SK-N-SH (cell line): ENCODE results near the gene LPIN1. TPM values are rescaled to one million over a fixed set of nuclear protein-coding genes. Genes with fewer than 3 reads are reported as not detected.

ENCODE experiments used
- CTCF ChIA-PET: fragments of 300-600, 350-600 bp; formaldehyde crosslinking; extraction: SDS; loops from one replicate; lab custom pipeline; 2021; lab: Yijun Ruan, JAX
- POLR2A ChIA-PET: fragments of 350-600 bp; sonication (Branson Sonifier 250); formaldehyde crosslinking; extraction: SDS; loops from one replicate; lab custom pipeline; 2020; ENCODE audit warnings: antibody characterized with exemption, inconsistent platforms; lab: Yijun Ruan, JAX
- DNase-seq: peaks from one replicate; pipeline ENCODE4 v3.0.0; 2012
- H2AFZ ChIP-seq: fragments of 200-600 bp; sonication (generic); 2 replicates; pipeline ENCODE4 v1.8.1; 2016; ENCODE audit warnings: antibody characterized with exemption, mild to moderate bottlenecking, low read depth
- H3F3A ChIP-seq: fragments of 200-600 bp; sonication (generic); replicated peaks from 2 replicates; pipeline ENCODE3; 2016; ENCODE audit warnings: antibody characterized with exemption, mild to moderate bottlenecking; ENCODE audit not compliant: insufficient read depth
- H3K27ac ChIP-seq, 2 experiments: fragments of 200-500 bp in 1 of 2; fragments of 200-600 bp in 1 of 2; sonication (Bioruptor generic) in 1 of 2; sonication (generic), shearing (Covaris generic) in 1 of 2; 2 replicates each; pipeline versions ENCODE4 v1.5.1 to v1.6.1; 2014 to 2016; ENCODE audit warnings: low read depth in 2 of 2, inconsistent platforms in 1 of 2, low read length in 1 of 2, mild to moderate bottlenecking in 1 of 2, mixed read lengths in 1 of 2
- H3K27me3 ChIP-seq: fragments of 200-600 bp; sonication (generic), shearing (Covaris generic); 2 replicates; pipeline ENCODE4 v1.6.1; 2016; ENCODE audit warnings: mixed run types; ENCODE audit not compliant: insufficient read depth
- H3K36me3 ChIP-seq, 2 experiments: fragments of 200-500 bp in 1 of 2; fragments of 200-600 bp in 1 of 2; sonication (Bioruptor generic) in 1 of 2; sonication (generic) in 1 of 2; replicated peaks in 1 of 2; 2 replicates each; pipeline versions ENCODE3 to v1.5.1; 2014 to 2016; ENCODE audit warnings: low read length in 1 of 2, mild to moderate bottlenecking in 1 of 2; ENCODE audit not compliant: insufficient read depth in 2 of 2, control insufficient read depth in 1 of 2
- H3K4me1 ChIP-seq, 2 experiments: fragments of 200-500 bp in 1 of 2; fragments of 200-600 bp in 1 of 2; sonication (Bioruptor generic) in 1 of 2; sonication (generic), shearing (Covaris generic) in 1 of 2; 2 replicates each; pipeline versions ENCODE4 v1.5.1 to v1.6.1; 2014 to 2016; ENCODE audit warnings: low read depth in 1 of 2, low read length in 1 of 2, mixed run types in 1 of 2; ENCODE audit not compliant: insufficient read depth in 2 of 2, control insufficient read depth in 1 of 2
- H3K4me2 ChIP-seq: fragments of 200-600 bp; sonication (generic), shearing (Covaris generic); 2 replicates; pipeline ENCODE4 v1.6.1; 2017; ENCODE audit warnings: mixed run types
- H3K4me3 ChIP-seq, 2 experiments: fragments of 200-500 bp in 1 of 2; fragments of 200-600 bp in 1 of 2; sonication (Bioruptor generic) in 1 of 2; sonication (generic), shearing (Covaris generic) in 1 of 2; 2 replicates each; pipeline versions ENCODE4 v1.5.1 to v1.8.1; 2014 to 2016; ENCODE audit warnings: low read depth in 2 of 2, inconsistent platforms in 1 of 2, low read length in 1 of 2, mild to moderate bottlenecking in 1 of 2, mixed read lengths in 1 of 2, moderate library complexity in 1 of 2
- H3K79me2 ChIP-seq: fragments of 200-600 bp; sonication (generic); 2 replicates; pipeline ENCODE4 v1.8.1; 2017; ENCODE audit warnings: mild to moderate bottlenecking; ENCODE audit not compliant: insufficient read depth
- H3K9ac ChIP-seq: fragments of 200-600 bp; sonication (generic); 2 replicates; pipeline ENCODE4 v1.6.1; 2017; ENCODE audit warnings: mixed run types
- H3K9me2 ChIP-seq: fragments of 200-600 bp; sonication (generic); 2 replicates; pipeline ENCODE4 v1.6.1; 2017; ENCODE audit warnings: mixed run types
- H3K9me3 ChIP-seq: fragments of 200-600 bp; sonication (generic); 2 replicates; pipeline ENCODE4 v1.6.1; 2017; ENCODE audit warnings: mixed run types, mild to moderate bottlenecking, moderate library complexity
- H4K20me1 ChIP-seq: fragments of 200-600 bp; sonication (generic); 2 replicates; pipeline ENCODE4 v1.6.1; 2017; ENCODE audit warnings: mild to moderate bottlenecking, mixed run types; ENCODE audit not compliant: insufficient read depth
- CTCF ChIP-seq: fragments of 200-600 bp; sonication (generic); IDR thresholded peaks from 2 replicates; pipeline ENCODE4 v1.6.1; 2017; ENCODE audit warnings: antibody characterized with exemption, mild to moderate bottlenecking, moderate library complexity
- ELF1 ChIP-seq: IDR thresholded peaks from 2 replicates; pipeline ENCODE4 v1.4.0; 2012
- GATA2 ChIP-seq: sonication (generic); formaldehyde crosslinking; IDR thresholded peaks from 2 replicates; pipeline ENCODE4 v1.5.0; 2020; ENCODE audit warnings: mild to moderate bottlenecking, missing genetic modification reagents
- IRF3 ChIP-seq: fragments of 150-350 bp; IDR thresholded peaks from 2 replicates; pipeline ENCODE4 v1.6.1; 2016; ENCODE audit warnings: mild to moderate bottlenecking, low read depth, low read length
- MAX ChIP-seq: IDR thresholded peaks from 2 replicates; pipeline ENCODE4 v1.4.0; 2012; ENCODE audit warnings: low read depth
- NFIC ChIP-seq: IDR thresholded peaks from 2 replicates; pipeline ENCODE4 v1.4.0; 2012; ENCODE audit warnings: borderline replicate concordance
- RAD21 ChIP-seq: IDR thresholded peaks from 2 replicates; pipeline ENCODE4 v1.6.1; 2012; ENCODE audit warnings: mild to moderate bottlenecking, low read length
- RFX5 ChIP-seq: IDR thresholded peaks from 2 replicates; pipeline ENCODE4 v1.6.1; 2012; ENCODE audit warnings: mild to moderate bottlenecking, improper control_type of control experiment, low read length
- SMC3 ChIP-seq: IDR thresholded peaks from 2 replicates; pipeline ENCODE4 v1.6.1; 2012; ENCODE audit warnings: low read depth, low read length, improper control_type of control experiment
- TCF12 ChIP-seq: IDR thresholded peaks from 2 replicates; pipeline ENCODE4 v1.4.0; 2012
- ZBTB33 ChIP-seq: IDR thresholded peaks from 2 replicates; pipeline ENCODE4 v1.4.0; 2012; ENCODE audit warnings: low read depth, borderline replicate concordance
- WGBS: methylation state at CpG from one replicate; pipeline ENCODE4 v1.1.6; 2017; ENCODE audit warnings: low lambda C conversion rate; 5-methylcytosine and 5-hydroxymethylcytosine counted together
- polyA plus RNA-seq, 3 experiments: library from polyadenylated mRNA; depleted of rRNA; stranded (reverse); fragments of >200 nt; gene quantifications; 2 replicates each; pipeline ENCODE4 v1.2.3, GENCODE V29; 2012

The LPIN1 gene
- polyA plus RNA-seq, 1 of the 3 experiments (the other 2 are of a cell fraction) = 22.1 TPM

GRCh38 chr2:11738589-11739436 lies 7.6 kb upstream of the LPIN1 start:
- ChIA-PET POLR2A (interaction anchor here (1.0 to 1.9 kb wide), 3 partner anchors 19 to 41 kb away, joined by 3 to 7 read pairs (median 5); no protein-coding TSS in a partner anchor), CTCF (interaction anchor here (0.6 to 32.6 kb wide), 14 partner anchors 9 to 155 kb away, joined by 3 to 873 read pairs (median 4); partner anchors contain the start of gene LPIN1)
- Histone ChIP-seq H3K27me3 (no peaks in the 10 kb centered on the region; the same call in 1 of the 2 replicates), H3K79me2 (no peaks in the 10 kb centered on the region), H3K27ac (no peak overlapping the region), H3K9me3 (no peaks in the 10 kb centered on the region), H4K20me1 (no peaks in the 10 kb centered on the region), H3K4me3 (no peak overlapping the region), H3K9ac (no peak overlapping the region), H2AFZ (peak overlapping the region; percentile 67), H3K4me1 (peaks cover 12 to 18% of the 10 kb centered on the region in 2 experiments; a peak in 3 of 4 replicates), H3K9me2 (no peaks in the 10 kb centered on the region), H3K4me2 (no peak overlapping the region), H3K36me3 (no peaks in the 10 kb centered on the region), H3F3A (no peaks in the 10 kb centered on the region)
- peak; percentile 64 for DNase-seq
- TF ChIP-seq CTCF (peak; percentile 67), NFIC (no peak), TCF12 (peak; percentile 20; the same call in 1 of the 2 replicates), RAD21 (peak; percentile 73), MAX (0 out of 2 replicates have a peak, but pooled peaks have one; percentile 9), SMC3 (peak; percentile 82), GATA2 (CRISPR knock-in tag) (no peak), ELF1 (0 out of 2 replicates have a peak, but pooled peaks have one; percentile 29), IRF3 (no peak), ZBTB33 (no peak), RFX5 (no peak)
- WGBS = 53% methylated on average over 8 of the region's 8 CpGs
